GM03348 (cell line): ENCODE results near the gene SLC1A2.

Experiments used
- DNase-seq: peaks from one replicate; pipeline ENCODE4 v3.0.0; 2012; ENCODE audit warnings: low spot score

SLC1A2 gene

DNA sequence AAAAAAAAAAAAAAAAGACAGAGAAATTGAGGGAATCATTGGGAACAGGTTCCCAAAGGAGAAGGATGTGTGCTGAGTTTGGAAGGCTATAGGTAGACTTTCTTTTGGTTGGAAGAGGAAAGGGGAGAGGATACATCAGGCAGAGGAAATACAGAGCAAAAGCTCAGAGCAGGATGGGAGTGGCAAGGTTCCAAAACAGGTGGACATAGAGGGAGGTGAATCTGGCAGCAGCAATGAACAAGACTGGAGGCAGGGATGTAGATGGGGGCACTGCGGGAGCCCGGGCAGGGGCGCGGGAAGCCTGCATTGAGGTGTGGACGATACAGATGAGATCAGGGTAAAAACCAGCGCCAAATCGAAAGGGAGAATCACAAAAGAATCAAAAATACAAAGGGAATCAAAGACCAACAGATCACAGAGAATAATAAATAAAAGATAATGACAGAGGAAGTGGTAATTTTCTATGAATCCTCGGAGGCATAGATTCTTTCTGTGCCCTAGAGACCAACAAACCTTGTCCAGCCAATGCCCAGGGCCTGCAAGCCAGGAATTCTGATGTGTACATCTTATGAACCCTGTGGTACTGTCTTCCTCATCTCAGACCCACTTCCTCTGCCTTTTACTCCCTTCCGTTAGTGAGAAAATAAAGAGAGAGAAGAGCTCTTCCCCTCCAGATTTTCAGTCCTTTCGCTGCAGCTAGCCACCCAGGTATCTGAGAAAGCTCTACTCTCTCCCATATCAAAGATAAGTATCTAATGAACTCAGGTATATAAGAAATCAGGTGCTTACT is 70.3 kb downstream of the SLC1A2 start:
- DNase-seq = no peak

DNA sequence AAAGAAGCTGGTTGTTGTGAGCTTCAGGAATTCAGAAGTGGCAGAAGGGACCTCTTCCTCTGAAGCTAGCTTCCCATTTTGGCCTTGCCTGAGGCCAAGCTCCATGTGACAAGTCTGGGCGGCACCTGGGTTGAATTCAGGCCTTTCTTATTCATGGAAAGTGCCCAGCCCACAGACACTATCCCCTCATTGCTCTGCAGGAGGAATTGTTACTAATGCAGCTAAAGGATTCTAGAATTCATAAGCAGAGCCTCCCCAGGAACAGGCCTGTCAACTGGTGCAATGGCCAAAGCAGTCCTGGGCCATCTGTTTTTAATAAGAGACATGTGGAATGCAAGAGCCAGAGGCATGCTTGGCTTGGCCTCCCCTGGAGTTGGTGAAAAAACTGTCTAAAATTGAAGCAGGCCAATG is 71.4 kb downstream of the SLC1A2 start:
- peak; percentile 82 for DNase-seq

DNA sequence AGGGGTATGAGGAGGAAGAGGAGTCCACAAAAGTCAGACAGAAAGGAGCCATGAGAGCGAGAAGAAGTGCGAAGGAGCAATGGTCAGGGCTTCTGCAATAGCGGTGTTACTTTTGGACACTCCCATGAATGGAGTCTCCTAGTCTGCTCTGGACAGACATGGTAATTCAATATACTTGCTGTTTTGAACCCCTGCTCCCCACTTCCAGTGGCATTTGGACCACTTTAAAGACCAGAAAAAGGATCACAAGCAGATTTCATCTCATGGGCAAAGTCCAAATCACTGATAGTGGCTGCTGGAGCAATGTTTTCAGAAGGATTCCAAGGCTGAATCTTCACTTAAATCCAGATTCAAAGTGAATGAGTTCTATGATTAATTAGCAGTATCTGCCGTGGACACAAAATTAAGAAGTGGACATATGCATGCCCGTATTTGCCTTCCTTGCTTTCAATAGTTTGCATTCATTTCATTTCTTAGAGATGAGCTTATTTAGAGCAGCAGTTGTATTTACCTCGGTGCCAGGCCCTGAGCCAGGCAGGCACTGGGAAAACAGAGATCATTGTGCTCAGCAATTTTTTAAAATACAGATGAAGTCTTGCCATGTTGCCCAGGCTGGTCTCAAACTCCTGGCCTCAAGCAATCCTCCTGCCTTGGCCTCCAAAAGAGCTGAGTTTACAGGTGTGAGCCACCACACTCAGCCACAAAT is 72.0 kb downstream of the SLC1A2 start:
- no peak for DNase-seq

DNA sequence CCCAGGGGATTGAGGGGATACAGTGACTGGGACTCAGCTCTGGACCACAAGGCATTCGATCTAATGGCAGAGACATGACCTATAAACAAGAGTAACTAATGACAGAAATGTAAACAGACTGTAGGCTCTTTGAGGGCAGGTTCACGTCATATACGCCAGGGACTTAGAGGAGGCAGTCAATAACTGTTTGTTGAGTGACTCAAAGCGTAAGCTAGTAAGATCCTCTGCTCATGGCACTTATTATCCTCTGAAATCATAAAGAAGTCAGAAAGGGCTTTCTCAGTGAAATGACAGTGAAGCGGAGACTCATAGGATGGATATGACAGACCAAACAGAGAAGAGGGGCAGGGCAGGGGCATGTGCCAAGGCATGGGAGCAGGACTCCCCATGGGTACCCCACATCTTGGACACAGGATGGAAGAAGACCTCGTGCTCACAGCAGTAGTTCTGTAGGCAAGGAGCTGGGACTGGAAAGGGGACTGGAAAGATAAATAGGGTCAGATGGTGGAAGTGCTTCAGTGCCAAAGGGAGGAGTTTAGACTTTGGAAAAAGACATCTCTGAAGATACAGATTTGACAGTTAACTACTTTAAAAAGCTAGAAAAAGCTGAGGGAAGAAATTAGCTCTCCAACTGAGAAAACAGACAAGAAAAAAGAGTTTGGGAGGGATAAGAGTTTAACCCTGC is 72.7 kb downstream of the SLC1A2 start:
- DNase-seq = no peak

DNA sequence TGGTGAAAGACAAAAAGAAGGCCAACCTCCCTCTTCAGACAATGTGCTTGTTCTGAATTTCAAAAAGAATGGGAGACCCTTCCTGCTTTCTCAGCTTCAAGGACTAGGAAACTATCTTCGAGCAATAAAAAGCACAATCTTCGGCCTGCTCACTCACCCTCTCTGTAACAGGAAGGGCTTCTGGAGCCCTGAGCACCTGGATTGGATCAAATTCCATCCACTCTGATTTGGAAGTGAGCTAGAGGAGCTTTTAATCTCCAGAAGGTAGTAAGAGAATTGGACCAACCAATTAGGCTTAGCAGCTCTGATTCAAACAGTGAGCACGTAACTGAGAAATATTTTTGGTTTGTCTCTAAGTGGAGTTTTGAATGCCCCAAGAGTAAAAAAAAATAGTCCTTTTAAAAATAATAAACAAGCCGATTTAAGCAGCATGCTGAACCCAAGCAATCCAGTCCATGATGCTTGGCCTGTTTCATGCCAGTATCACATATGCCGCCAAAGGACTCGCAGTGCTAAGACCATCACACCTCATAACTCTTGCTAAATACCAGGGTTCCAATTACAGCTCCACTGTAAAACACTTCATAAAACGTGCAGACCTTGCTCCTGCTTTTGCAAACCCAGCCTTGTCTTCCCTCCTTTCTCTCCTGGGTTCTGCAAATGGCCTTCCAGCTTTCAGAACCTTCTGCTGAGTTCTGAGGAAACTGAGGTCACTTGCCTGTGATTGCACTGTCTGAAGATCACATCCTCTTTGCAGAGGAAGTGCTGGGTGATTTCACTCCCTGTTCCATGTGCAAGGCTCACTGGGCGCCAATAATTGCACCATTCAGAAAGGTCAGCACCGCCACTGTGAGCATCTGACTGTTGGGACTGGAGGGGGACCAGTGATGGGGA is 74.4 kb downstream of the SLC1A2 start:
- no peak for DNase-seq

DNA sequence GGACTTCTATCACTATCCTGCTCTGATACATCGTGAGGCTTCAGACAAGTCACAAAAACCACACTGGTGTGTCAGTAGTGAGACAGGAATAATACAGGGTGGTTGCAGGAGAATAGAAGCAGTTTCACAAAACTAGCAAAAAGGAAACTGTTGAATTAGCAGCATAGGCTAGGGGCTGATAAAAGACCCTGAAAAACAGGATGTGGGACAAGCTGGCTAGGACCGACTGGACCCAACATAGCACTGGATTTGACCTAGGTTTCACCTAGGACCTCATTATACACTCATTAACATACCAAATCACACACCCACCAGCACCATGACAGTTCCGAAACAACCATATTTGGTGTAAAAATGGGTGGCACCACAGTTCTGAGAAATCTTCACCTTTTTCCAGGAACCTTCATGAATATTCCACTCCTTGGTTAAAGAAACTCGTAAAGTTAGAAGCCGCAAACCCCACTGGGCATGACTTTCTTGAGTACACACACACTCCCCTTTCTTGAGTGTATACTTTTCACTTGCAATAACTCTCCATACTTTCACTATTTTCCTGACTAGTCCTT is 76.2 kb downstream of the SLC1A2 start:
- DNase-seq = no peak

DNA sequence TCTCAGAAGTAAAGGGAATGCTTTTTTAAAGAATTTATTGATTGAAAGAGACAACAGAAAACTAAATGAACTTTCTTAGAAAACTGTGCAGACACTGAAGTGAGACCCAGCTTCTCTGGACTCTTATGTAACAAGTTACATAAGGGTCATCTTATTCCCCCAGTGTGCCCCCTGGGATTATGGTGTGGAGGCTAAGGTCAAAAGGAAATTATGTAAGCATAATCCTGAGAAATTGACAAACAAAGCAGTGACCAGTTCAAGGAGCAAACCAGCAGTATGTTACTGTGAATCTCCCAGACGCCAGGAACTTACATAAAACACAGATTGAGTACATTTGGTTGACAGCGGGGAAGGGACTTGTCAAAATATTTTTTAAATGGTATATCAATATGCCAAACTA is 78.6 kb downstream of the SLC1A2 start:
- DNase-seq = no peak

DNA sequence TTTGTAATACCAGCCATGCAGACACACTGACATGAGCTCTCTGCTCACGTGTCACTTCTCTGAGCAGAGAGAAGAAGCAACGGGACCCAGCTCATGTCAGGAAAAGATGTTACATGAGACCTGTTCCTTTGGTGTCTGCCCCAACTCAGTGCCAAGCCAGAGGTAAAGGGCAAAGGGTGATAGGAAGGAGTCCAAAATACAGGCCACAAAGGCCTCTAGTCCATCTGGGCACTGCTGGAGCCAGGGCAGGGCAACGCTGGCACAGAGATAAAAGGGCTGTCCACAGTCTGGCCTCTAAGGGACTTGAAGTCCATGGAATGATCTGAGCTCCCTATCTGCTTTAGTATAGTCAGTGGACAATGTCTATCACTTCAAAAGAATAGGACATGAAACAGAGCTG is 79.3 kb downstream of the SLC1A2 start:
- DNase-seq = no peak

DNA sequence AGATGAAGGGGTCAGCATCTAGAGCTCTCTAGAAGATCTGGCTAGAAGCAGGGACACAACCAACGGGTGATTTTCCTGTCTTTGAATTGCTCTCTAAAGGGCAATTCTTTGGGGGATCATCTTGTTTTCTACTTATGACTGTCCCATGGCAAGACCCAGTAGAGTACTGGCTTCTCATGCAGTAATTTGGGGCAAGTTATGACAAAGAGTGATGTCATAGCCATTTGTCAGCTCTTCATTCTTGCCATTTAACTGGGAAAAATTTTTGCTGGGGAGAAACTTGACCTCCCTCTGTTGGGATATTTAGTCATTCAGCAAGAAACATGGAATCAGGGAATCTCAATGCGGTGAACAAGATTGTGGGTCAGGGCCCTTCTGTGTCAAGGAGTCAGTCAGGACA is 80.4 kb downstream of the SLC1A2 start:
- DNase-seq = no peak

DNA sequence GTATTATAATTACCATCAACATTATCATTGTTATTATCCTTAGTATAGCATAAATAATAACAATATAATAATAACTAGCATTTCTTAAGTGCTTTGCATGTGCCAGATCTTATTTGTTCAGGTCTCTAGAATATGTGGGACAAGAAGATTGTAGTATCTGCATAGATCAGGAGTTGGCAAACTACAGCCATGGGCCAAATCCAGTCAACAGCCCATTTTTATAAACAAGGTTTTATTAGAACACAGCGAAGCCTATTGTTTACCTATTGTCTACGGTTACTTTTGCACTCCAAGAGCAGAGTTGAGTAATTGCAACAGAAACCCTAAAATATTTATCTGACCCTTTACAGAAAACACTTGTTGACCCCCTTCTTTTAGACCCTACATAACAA is 81.4 kb downstream of the SLC1A2 start:
- DNase-seq = no peak

DNA sequence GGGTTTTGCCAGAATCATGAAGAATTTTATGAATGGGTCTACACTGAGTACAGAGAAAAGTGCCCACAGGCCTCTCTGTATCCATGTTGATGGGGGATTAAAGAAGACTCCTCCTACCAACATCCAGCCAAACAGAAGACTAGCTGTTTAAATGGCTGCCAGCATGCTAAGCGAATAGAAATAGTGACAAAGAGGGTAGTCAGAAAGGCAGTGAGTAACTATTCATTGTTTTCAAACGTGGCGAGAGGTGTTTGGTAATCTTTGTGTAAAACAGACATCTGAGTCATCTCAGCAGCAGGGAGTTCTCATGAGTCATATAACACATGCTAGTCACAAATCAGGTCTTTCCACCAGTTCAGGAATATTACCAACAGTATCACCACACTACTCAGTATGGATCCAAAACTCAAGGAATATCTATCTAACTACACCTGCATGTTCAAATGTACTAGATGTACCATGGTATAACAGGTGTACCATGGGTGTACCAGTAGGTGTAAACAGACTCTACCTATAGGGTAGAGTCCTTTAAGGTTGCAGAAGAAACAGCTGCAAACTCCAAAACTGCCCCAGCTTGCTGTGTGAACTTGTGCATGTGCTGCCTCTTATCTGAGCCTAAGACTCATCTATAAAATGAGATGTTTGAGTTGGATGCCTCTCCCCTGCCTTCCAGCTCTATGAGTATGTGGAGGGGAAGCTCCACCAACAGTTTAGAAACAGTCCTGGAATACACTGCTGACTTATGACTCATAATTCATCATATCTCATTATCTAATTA is 82.0 kb downstream of the SLC1A2 start:
- DNase-seq = peak; percentile 87

DNA sequence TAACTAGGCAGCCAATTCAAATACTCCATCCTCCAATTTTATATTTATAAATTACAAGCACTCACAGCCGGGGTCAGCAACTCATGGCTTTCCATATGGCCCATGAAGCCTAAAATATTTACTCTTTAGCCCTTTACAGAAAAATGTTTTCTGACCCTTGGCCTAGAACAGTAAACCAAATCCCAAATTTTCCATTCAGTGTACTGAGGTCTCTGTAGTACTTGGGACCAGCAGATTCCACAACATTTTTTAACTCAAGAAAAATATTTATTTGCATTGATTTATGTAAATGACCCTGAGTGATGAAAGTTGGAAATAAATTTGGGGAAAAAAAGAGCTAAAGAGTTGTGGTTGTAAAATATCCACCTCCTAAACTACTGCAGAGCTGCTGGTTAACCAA is 82.6 kb downstream of the SLC1A2 start:
- DNase-seq = no peak

DNA sequence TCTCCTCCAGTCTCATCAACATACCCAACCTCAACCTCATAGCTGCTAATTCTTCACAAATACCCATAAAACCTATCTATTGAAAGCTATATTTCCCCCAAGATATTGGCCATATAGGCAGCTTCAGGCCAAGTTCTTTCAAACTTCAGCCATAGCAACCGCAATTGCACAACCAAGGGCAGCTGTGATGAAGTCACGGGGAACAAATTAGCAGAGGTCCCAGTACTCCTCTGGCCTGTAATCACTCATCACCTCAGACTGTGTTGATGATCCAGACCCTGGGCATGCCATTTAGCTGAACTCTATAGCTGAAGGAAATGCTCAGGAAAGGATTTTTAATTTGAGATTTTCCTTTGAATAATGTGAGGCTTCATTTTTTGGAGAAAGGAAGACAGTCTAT is 84.1 kb downstream of the SLC1A2 start:
- no peak for DNase-seq

DNA sequence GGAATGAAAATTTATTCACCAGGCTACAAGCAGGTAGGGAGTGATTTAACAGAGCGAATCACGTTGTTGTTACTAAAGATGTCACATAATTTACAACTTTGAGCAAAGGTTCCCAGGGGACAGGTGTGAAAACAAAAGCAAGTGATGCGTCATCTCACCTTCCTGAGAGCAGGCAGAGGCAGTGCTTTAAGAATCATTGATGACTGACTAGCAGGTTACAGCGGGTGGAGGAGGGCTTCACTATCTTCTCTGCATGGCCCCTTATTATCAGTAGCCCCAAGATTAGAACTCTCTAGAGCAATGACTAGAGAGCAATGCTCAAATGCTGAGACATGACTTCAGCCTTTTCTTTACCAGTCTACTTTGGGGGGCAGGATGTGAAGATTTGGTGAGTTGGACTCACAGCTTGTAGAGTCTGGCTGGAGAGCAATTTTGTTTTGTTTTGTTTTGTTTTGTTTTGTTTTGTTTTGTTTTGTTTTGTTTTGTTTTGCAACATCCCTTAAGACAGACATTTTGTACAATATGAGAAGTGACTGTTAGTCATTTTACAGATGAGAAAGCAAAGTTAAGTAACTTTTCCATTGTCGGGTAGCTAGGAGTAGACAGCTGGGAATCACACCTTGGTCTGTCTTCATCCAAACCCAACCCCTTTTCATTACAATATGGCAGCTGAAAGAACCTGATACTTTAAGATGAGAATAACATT is 84.8 kb downstream of the SLC1A2 start:
- no peak for DNase-seq

DNA sequence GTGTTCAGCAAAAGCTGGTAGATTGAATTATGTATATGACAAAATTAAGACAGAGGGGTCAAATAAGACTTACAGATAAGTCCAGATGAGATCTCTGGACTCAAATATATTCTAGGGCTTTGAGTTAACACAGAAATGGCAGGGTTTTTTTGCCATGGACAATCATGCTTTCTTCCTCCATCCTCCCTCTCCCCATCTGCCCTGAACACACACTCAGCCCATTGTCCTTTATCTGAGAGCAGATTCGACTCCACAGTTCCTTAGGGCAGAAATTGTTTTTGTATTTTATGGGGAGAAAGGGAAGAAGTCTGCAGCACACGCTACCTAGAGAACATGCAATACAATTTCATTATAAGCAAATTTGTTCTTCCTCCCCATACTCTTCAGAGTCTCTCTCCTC is 86.8 kb downstream of the SLC1A2 start:
- no peak for DNase-seq

DNA sequence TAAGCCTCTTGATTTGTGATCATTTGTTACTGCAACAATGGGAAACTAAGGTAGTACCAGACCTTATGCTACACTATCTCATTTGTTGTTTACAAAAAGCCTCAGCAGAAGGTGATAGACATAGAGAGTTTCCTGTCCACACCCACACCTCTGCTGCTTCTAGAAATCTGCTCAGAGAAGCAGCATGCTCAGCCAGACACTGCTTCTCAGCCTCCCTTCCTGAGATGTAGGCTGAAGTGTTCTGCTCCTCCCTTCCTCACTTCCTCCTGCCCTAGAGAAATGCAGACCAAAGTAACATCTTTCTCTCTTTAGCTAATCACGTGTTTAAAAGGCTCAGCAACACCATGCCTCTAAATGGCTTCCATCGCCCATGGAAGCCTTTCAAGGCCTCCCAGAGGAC is 88.4 kb downstream of the SLC1A2 start:
- no peak for DNase-seq

DNA sequence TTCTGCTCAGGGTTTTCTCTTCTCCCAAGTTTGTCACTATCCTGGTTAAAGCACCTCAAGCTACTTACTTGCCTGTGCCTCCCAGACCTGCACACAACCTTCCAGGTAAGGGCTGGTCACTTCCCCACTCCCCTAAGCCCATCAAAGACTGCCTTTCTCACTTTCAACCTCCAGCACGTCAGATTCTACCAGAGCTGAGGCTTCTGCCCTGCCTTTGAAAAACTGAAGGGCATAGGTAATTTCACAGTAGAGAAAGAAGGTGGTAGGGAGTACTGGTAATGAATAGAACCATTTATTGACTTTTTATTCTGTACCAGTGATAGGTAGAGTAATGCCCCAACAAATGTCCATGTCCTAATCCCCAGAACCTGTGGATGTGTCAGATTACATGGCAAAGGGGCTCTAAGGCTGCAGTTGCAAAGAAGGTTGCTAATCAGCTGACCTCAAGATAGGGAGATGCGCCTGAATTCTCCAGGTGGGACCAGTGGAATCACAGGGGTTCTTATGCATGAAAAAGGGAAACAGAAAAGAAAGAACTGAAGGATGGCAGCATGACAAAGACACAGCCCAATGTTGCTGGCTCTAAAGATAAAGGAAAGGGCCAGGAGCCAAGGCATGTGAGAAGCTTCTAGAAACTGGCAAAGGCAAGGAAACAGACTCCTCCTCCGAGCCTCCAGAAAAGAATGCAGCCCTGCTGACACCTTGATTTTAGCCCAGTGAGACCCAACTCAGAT is 89.0 kb downstream of the SLC1A2 start:
- DNase-seq = no peak

DNA sequence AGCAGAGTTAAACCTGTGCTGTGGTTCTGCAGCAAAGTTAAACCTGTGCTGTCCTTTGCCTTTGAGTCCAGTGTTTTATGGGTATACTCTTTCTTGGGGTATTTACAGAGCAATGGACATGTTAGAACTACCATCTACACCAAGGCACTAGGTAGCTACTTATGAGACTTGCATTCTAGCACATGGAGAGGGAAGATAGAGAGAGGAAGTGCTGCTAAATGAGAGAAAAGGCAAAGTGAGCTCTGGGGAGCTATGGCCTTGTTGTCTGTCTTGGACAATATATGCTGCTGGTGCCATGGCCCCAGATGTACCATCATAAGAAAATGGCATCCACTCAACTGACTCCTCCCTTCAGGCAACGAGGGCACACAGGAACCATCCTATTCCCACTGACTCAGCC is 91.5 kb downstream of the SLC1A2 start:
- DNase-seq = no peak

DNA sequence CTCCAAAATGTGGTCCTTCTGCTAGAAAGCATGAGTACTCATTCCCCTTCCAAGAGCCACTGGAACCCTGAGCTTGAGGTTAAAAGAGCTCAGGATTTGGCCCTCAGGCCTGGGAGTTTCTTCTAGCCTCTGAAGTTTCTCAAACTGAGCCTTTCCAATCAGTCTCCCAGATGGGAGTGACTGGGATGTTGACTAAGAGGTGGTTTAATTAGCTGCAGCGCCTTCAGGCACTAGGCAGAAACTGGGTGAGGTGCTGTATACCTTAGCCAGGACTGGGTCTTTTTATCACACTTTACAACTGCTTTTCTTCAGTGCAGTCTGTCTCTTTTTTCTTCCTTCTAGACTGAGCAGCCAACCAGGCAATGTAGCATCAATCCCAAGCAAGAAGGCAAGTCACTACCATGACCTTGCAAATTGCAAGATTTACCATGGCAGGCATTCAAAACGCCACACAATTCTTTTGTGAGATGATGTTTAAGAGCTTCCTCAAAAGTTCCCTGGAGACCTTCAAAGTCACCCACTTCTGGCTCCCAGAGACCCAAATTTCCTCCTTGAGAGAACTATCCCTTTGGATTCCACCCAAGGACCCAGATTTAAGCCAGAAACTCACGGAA is 93.0 kb downstream of the SLC1A2 start:
- DNase-seq = no peak
